Measurements from ENCODE around the gene SHMT2. TPM values are rescaled to one million over a fixed set of nuclear protein-coding genes. Genes with fewer than 3 reads are reported as not detected.

The SHMT2 gene
- total and polyA plus RNA-seq, 7 experiments from 2014 or later, result 21.7 to 175 (median 36.1) TPM

GRCh38 chr12:57219205-57219992, 10.1 kb upstream of the SHMT2 start:
- Histone ChIP-seq H3K36me3 (ENCODE audit: control insufficient read depth in 2 of 3, insufficient read depth in 3 of 3, low read length in 3 of 3) (no peaks in the 10 kb centered on the region), H3K4me3 (ENCODE audit: low read length) (no peak overlapping the region), H3K9me3 (ENCODE audit: control insufficient read depth in 2 of 3, low read length in 3 of 3) (no peaks in the 10 kb centered on the region), H3K27ac (ENCODE audit: low read depth, low read length) (no peak overlapping the region), H3K4me1 (ENCODE audit: control insufficient read depth in 2 of 2, insufficient read depth in 2 of 2, low read length in 2 of 2) (peaks cover 16 to 20% of the 10 kb centered on the region in 2 donors), H3K27me3 (ENCODE audit: control insufficient read depth in 2 of 2, insufficient read depth in 2 of 2, low read length in 2 of 2) (peaks cover 20 to 85% of the 10 kb centered on the region in 2 donors)
- Mint-ChIP-seq H3K27ac (no peak overlapping the region), H3K4me3 (peak overlapping the region in 4 of 10 donors; percentile 6 to 64 (median 18)), H3K27me3 (peaks cover 82 to 88% (median 85%) of the 10 kb centered on the region in 5 donors), H3K9me3 (peaks cover 0 to 3% (median 0%) of the 10 kb centered on the region in 11 donors), H3K36me3 (no peaks in the 10 kb centered on the region), H3K4me1 (peaks cover 30 to 62% (median 45%) of the 10 kb centered on the region in 7 donors)
- CTCF ChIA-PET, result interaction anchor here (1.2 to 3.1 kb wide), 4 partner anchors 10 to 32 kb away, joined by 4 to 18 read pairs (median 6); partner anchors contain the start of genes SHMT2 and STAC3
- POLR2A ChIA-PET, result interaction anchor here (0.5 to 2.9 kb wide), 4 partner anchors 10 to 107 kb away, joined by 3 to 13 read pairs (median 4); partner anchors contain the start of gene SHMT2
- DNase-seq (no peak), ATAC-seq (no peak)
- intact Hi-C loops (cut with micrococcal nuclease), result no loop called here

GRCh38 chr12:57219993-57220754, 9.3 kb upstream of the SHMT2 start:
- POLR2A ChIA-PET, result interaction anchor here (0.8 to 2.9 kb wide), 3 partner anchors 9 to 23 kb away, joined by 3 to 13 read pairs (median 5); partner anchors contain the start of gene SHMT2
- Mint-ChIP-seq H3K4me3 (peak overlapping the region in 2 of 10 donors; percentile 12 to 19), H3K9me3 (peaks cover 0 to 3% (median 0%) of the 10 kb centered on the region in 11 donors), H3K36me3 (no peaks in the 10 kb centered on the region), H3K27me3 (peaks cover 78 to 84% (median 80%) of the 10 kb centered on the region in 5 donors), H3K4me1 (peaks cover 23 to 59% (median 43%) of the 10 kb centered on the region in 7 donors), H3K27ac (peak overlapping the region in 2 of 9 donors; percentile 48 to 51)
- no peak overlapping the region for H3K27ac ChIP-seq (ENCODE audit: low read depth, low read length)
- H3K36me3 ChIP-seq (ENCODE audit: control insufficient read depth in 2 of 3, insufficient read depth in 3 of 3, low read length in 3 of 3), result no peaks in the 10 kb centered on the region
- intact Hi-C loops (cut with micrococcal nuclease), result no loop called here
- H3K9me3 ChIP-seq (ENCODE audit: control insufficient read depth in 2 of 3, low read length in 3 of 3), result no peaks in the 10 kb centered on the region
- peaks cover 17 to 85% of the 10 kb centered on the region in 2 donors for H3K27me3 ChIP-seq (ENCODE audit: control insufficient read depth in 2 of 2, insufficient read depth in 2 of 2, low read length in 2 of 2)
- DNase-seq, result no peak
- no peak for ATAC-seq
- peaks cover 15 to 20% of the 10 kb centered on the region in 2 donors for H3K4me1 ChIP-seq (ENCODE audit: control insufficient read depth in 2 of 2, insufficient read depth in 2 of 2, low read length in 2 of 2)
- CTCF ChIA-PET, result interaction anchor here (1.2 to 3.1 kb wide), 4 partner anchors 10 to 31 kb away, joined by 4 to 18 read pairs (median 6); partner anchors contain the start of genes SHMT2 and STAC3
- H3K4me3 ChIP-seq (ENCODE audit: low read length), result no peak overlapping the region

- Mint-ChIP-seq H3K27ac (peak overlapping the region in 2 of 9 donors; percentile 48 to 51), H3K4me1 (peaks cover 17 to 59% (median 43%) of the 10 kb centered on the region in 7 donors), H3K36me3 (no peaks in the 10 kb centered on the region), H3K27me3 (peaks cover 77 to 83% (median 80%) of the 10 kb centered on the region in 5 donors), H3K4me3 (peak overlapping the region in 3 of 10 donors; percentile 12 to 74 (median 17)), H3K9me3 (peaks cover 0 to 5% (median 0%) of the 10 kb centered on the region in 11 donors)
- Histone ChIP-seq H3K4me3 (ENCODE audit: low read length) (no peak overlapping the region), H3K27me3 (ENCODE audit: control insufficient read depth in 2 of 2, insufficient read depth in 2 of 2, low read length in 2 of 2) (peaks cover 19 to 81% of the 10 kb centered on the region in 2 donors), H3K27ac (ENCODE audit: low read depth, low read length) (no peak overlapping the region), H3K9me3 (ENCODE audit: control insufficient read depth in 2 of 3, low read length in 3 of 3) (no peaks in the 10 kb centered on the region), H3K36me3 (ENCODE audit: control insufficient read depth in 2 of 3, insufficient read depth in 3 of 3, low read length in 3 of 3) (no peaks in the 10 kb centered on the region), H3K4me1 (ENCODE audit: control insufficient read depth in 2 of 2, insufficient read depth in 2 of 2, low read length in 2 of 2) (peaks cover 10 to 20% of the 10 kb centered on the region in 2 donors)
- intact Hi-C loops (cut with micrococcal nuclease), result no loop called here
- DNase-seq (no peak), ATAC-seq (no peak)
- ChIA-PET CTCF (no interaction called here), POLR2A (interaction anchor here (0.6 kb wide), 1 partner anchor 270 kb away, joined by 4 read pairs; no protein-coding TSS in a partner anchor)
Observed at GRCh38 chr12:57220770-57221168, 8.7 kb upstream of the SHMT2 start.

- Mint-ChIP-seq H3K4me3 (peak overlapping the region in 4 of 10 donors; percentile 17 to 74 (median 36)), H3K27me3 (peaks cover 76 to 86% (median 83%) of the 10 kb centered on the region in 5 donors), H3K36me3 (peaks cover 0 to under 1% (median 0%) of the 10 kb centered on the region in 5 donors), H3K9me3 (peaks cover 0 to 5% (median 0%) of the 10 kb centered on the region in 11 donors), H3K27ac (peak overlapping the region in 2 of 9 donors; percentile 33 to 51), H3K4me1 (peaks cover 16 to 62% (median 47%) of the 10 kb centered on the region in 7 donors)
- CTCF ChIA-PET, result interaction anchor here (11.7 kb wide), 1 partner anchor 20 kb away, joined by 148 read pairs; a partner anchor contains a TSS
- ATAC-seq, result no peak
- Histone ChIP-seq H3K27me3 (ENCODE audit: control insufficient read depth in 2 of 2, insufficient read depth in 2 of 2, low read length in 2 of 2) (peaks cover 22 to 77% of the 10 kb centered on the region in 2 donors), H3K36me3 (ENCODE audit: control insufficient read depth in 2 of 3, insufficient read depth in 3 of 3, low read length in 3 of 3) (no peaks in the 10 kb centered on the region), H3K4me3 (ENCODE audit: low read length) (no peak overlapping the region), H3K4me1 (ENCODE audit: control insufficient read depth in 2 of 2, insufficient read depth in 2 of 2, low read length in 2 of 2) (peaks cover 7 to 17% of the 10 kb centered on the region in 2 donors), H3K9me3 (ENCODE audit: control insufficient read depth in 2 of 3, low read length in 3 of 3) (no peaks in the 10 kb centered on the region), H3K27ac (ENCODE audit: low read depth, low read length) (no peak overlapping the region)
- POLR2A ChIA-PET, result interaction anchor here (0.6 kb wide), 1 partner anchor 270 kb away, joined by 4 read pairs; no protein-coding TSS in a partner anchor
- intact Hi-C loops (cut with micrococcal nuclease), result no loop called here
- no peak for DNase-seq
Observed at GRCh38 chr12:57221169-57221917, 8.2 kb upstream of the SHMT2 start.

- H3K36me3 ChIP-seq (ENCODE audit: control insufficient read depth in 2 of 3, insufficient read depth in 3 of 3, low read length in 3 of 3), result no peaks in the 10 kb centered on the region
- H3K36me3 Mint-ChIP-seq, result peaks cover 0 to 2% (median 0%) of the 10 kb centered on the region in 5 donors
- peaks cover 3 to 27% of the 10 kb centered on the region in 2 donors for H3K4me1 ChIP-seq (ENCODE audit: control insufficient read depth in 2 of 2, insufficient read depth in 2 of 2, low read length in 2 of 2)
- H3K27me3 ChIP-seq (ENCODE audit: control insufficient read depth in 2 of 2, insufficient read depth in 2 of 2, low read length in 2 of 2), result peaks cover 20 to 76% of the 10 kb centered on the region in 2 donors
- H3K4me3 Mint-ChIP-seq, result peak overlapping the region in 1 of 10 donors; percentile 21
- H3K27ac ChIP-seq (ENCODE audit: low read depth, low read length), result no peak overlapping the region
- ChIA-PET CTCF (interaction anchor here (0.7 to 11.7 kb wide), 3 partner anchors 9 to 19 kb away, joined by 3 to 148 read pairs (median 4); a partner anchor contains a TSS), POLR2A (interaction anchor here (9.4 kb wide), 1 partner anchor 18 kb away, joined by 79 read pairs; a partner anchor contains a TSS)
- peaks cover 0 to 5% (median 0%) of the 10 kb centered on the region in 11 donors for H3K9me3 Mint-ChIP-seq
- ATAC-seq (no peak), DNase-seq (no peak)
- no peaks in the 10 kb centered on the region for H3K9me3 ChIP-seq (ENCODE audit: control insufficient read depth in 2 of 3, low read length in 3 of 3)
- H3K4me3 ChIP-seq (ENCODE audit: low read length), result no peak overlapping the region
- intact Hi-C loops (cut with micrococcal nuclease), result no loop called here
- H3K4me1 Mint-ChIP-seq, result peaks cover 21 to 68% (median 50%) of the 10 kb centered on the region in 7 donors
- peak overlapping the region in 1 of 9 donors; percentile 68 for H3K27ac Mint-ChIP-seq
- H3K27me3 Mint-ChIP-seq, result peaks cover 75 to 93% (median 87%) of the 10 kb centered on the region in 5 donors
Observed at GRCh38 chr12:57222286-57223190, 7.0 kb upstream of the SHMT2 start.

Data from naive thymus-derived CD4-positive, alpha-beta T cell (primary cell).